ENCODE results near the gene GALM. TPM values are rescaled to one million over a fixed set of nuclear protein-coding genes. Genes with fewer than 3 reads are reported as not detected.

The GALM gene
- total RNA-seq, 1 experiment from 2014 or later, result 9.1 TPM

DNA sequence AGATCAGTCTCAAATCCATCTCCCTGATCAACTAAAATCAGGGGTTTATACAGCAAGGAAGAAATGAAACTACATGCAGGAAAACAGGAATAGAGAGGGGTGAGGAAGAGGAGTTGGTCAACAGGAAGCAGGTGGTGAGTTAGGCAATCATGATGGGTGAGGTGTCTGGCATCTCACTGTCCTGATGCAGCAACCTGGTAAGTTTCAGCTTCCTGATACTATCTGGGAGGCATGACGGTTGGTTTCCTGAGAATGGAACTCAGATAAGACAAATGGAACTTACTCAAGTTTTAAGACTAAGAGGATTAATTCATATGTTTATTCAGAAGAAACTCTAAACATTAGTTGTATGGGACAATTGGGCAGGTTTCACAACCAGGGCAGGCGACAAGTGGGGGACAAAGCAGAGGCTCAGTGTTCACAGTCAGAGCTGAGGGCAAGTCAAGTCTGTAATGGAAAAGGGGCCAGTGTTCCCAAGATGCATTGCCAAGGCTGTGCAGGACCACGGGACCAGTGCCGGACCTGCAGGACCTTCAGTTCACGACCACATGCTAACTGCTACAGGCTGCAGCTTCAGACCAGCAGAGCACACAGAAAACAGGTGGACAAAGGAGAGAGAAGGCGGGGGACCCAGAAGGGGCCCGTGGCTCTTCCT is 17.7 kb upstream of the GALM start:
- Mint-ChIP-seq H3K36me3 (ENCODE audit: insufficient read depth, unreplicated experiment) (no peaks in the 10 kb centered on the region), H3K4me1 (ENCODE audit: low read depth, unreplicated experiment) (no peaks in the 10 kb centered on the region), H3K27me3 (ENCODE audit: unreplicated experiment) (peaks cover 36% of the 10 kb centered on the region), H3K27ac (ENCODE audit: unreplicated experiment) (no peak overlapping the region), H3K4me3 (ENCODE audit: low read depth, unreplicated experiment) (no peak overlapping the region), H3K9me3 (ENCODE audit: low read depth, unreplicated experiment) (no peaks in the 10 kb centered on the region)
- TF ChIP-seq, protein P1, sequence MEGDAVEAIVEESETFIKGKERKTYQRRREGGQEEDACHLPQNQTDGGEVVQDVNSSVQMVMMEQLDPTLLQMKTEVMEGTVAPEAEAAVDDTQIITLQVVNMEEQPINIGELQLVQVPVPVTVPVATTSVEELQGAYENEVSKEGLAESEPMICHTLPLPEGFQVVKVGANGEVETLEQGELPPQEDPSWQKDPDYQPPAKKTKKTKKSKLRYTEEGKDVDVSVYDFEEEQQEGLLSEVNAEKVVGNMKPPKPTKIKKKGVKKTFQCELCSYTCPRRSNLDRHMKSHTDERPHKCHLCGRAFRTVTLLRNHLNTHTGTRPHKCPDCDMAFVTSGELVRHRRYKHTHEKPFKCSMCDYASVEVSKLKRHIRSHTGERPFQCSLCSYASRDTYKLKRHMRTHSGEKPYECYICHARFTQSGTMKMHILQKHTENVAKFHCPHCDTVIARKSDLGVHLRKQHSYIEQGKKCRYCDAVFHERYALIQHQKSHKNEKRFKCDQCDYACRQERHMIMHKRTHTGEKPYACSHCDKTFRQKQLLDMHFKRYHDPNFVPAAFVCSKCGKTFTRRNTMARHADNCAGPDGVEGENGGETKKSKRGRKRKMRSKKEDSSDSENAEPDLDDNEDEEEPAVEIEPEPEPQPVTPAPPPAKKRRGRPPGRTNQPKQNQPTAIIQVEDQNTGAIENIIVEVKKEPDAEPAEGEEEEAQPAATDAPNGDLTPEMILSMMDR (IDR thresholded peaks at IDR 0.05; ENCODE audit: unreplicated experiment), result no peak
- CTCF ChIA-PET, result interaction anchor here (0.6 kb wide), 1 partner anchor 94 kb away, joined by 3 read pairs; no protein-coding TSS in a partner anchor
- BruUV-seq (replicated peaks), result no TSS peak
- intact Hi-C loops (cut with micrococcal nuclease; ENCODE audit: unreplicated experiment), result no loop called here
- DNase-seq, result no peak

DNA sequence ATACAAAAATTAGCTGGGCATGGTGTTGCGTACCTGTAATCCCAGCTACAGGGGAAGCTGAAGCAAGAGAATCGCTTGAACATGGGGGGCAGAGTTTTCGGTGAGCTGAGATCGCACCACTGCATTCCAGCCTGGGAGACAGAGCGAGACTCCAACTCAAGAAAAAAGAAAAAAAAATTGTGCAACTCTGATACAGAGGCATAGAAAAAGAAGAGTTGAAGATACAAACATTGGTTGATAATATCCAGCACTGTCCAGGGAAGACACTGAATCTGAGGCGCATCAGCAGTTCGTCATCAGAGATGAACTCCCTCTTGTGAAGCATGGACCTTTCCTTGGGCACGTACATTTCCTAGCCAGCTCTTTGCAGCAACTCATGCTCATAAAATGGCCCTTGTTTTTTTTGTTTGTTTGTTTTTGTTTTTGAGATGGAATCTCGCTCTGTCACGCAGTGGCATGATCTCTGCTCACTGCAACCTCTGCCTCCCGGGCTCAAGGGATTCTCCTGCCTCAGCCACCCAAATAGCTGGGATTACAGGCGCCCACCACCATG is 16.7 kb upstream of the GALM start:
- CTCF ChIA-PET, result interaction anchor here (0.9 kb wide), 1 partner anchor 31 kb away, joined by 3 read pairs; no protein-coding TSS in a partner anchor
- H3K4me1 Mint-ChIP-seq (ENCODE audit: low read depth, unreplicated experiment), result no peaks in the 10 kb centered on the region
- intact Hi-C loops (cut with micrococcal nuclease; ENCODE audit: unreplicated experiment), result no loop called here

DNA sequence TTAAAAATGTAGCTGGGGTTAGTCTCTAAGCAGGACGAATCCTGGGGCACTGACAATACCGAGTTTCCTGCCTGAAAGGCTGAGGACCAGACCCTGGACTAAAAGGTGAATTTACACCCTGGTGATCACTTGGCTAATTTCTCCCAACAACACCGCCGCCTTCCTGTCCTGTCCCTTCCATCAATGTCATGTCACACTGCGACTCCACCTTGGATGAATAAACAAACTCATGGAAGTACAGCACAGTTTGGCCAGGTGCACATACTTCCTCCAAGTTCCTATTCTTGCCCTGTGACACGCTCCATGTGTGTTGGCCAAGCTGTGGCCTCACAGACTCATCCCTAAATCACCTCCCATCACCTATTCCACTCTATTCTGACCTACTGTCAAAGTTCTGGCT is 15.9 kb upstream of the GALM start:
- DNase-seq, result no peak
- intact Hi-C loops (cut with micrococcal nuclease; ENCODE audit: unreplicated experiment), result no loop called here
- Mint-ChIP-seq H3K4me1 (ENCODE audit: low read depth, unreplicated experiment) (no peaks in the 10 kb centered on the region), H3K27me3 (ENCODE audit: unreplicated experiment) (peaks cover 40% of the 10 kb centered on the region), H3K27ac (ENCODE audit: unreplicated experiment) (no peak overlapping the region), H3K9me3 (ENCODE audit: low read depth, unreplicated experiment) (no peaks in the 10 kb centered on the region), H3K4me3 (ENCODE audit: low read depth, unreplicated experiment) (no peak overlapping the region), H3K36me3 (ENCODE audit: insufficient read depth, unreplicated experiment) (no peaks in the 10 kb centered on the region)
- CTCF ChIA-PET, result no interaction called here
- TF ChIP-seq, protein P1 (IDR thresholded peaks at IDR 0.05; ENCODE audit: unreplicated experiment), result no peak
- no TSS peak for BruUV-seq (replicated peaks)

More for the DNA sequence above, 16.7 kb upstream of the GALM start:
- BruUV-seq (replicated peaks), result no TSS peak
- Mint-ChIP-seq H3K4me3 (ENCODE audit: low read depth, unreplicated experiment) (no peak overlapping the region), H3K27ac (ENCODE audit: unreplicated experiment) (no peak overlapping the region), H3K36me3 (ENCODE audit: insufficient read depth, unreplicated experiment) (no peaks in the 10 kb centered on the region), H3K9me3 (ENCODE audit: low read depth, unreplicated experiment) (no peaks in the 10 kb centered on the region), H3K27me3 (ENCODE audit: unreplicated experiment) (peaks cover 36% of the 10 kb centered on the region)
- DNase-seq, result no peak
- TF ChIP-seq, protein P1 (IDR thresholded peaks at IDR 0.05; ENCODE audit: unreplicated experiment), result no peak

DNA sequence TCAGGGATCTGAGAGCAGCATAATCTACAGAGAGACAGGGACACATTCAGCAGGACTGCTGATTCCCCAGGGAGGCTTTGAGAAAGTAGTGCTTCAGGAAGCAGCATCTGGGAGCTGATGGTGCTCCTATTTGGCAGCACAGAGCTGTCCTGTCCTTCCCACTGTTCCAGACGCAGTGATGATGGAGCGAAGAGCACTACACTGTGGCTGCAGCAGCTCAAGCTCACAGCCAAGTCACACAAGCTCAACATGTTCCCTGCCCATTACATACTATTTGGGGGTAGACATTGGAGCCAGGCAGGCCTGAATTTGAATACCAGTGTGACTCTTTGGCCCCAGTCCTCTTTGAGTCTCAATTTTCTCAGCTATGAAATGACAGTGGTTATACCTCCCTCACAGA is 15.2 kb upstream of the GALM start:
- TF ChIP-seq, protein P1 (IDR thresholded peaks at IDR 0.05; ENCODE audit: unreplicated experiment), result no peak
- no peak overlapping the region for H3K27ac Mint-ChIP-seq (ENCODE audit: unreplicated experiment)
- no peaks in the 10 kb centered on the region for H3K4me1 Mint-ChIP-seq (ENCODE audit: low read depth, unreplicated experiment)
- CTCF ChIA-PET, result no interaction called here
- H3K27me3 Mint-ChIP-seq (ENCODE audit: unreplicated experiment), result peaks cover 47% of the 10 kb centered on the region
- intact Hi-C loops (cut with micrococcal nuclease; ENCODE audit: unreplicated experiment), result no loop called here
- H3K9me3 Mint-ChIP-seq (ENCODE audit: low read depth, unreplicated experiment), result no peaks in the 10 kb centered on the region
- H3K4me3 Mint-ChIP-seq (ENCODE audit: low read depth, unreplicated experiment), result no peak overlapping the region
- no TSS peak for BruUV-seq (replicated peaks)
- no peaks in the 10 kb centered on the region for H3K36me3 Mint-ChIP-seq (ENCODE audit: insufficient read depth, unreplicated experiment)
- no peak for DNase-seq

Measured in Calu3 (cell line).